IPS-20b (cell line): ENCODE results near the gene NKD2.

Experiments
- H3K27ac ChIP-seq: one replicate; pipeline ENCODE4 v1.5.1; 2013; ENCODE audit warnings: low read length
- H3K27me3 ChIP-seq: 2 replicates; pipeline ENCODE4 v1.6.1; 2013; ENCODE audit warnings: mild to moderate bottlenecking, low read length, inconsistent platforms; ENCODE audit not compliant: insufficient read depth
- H3K36me3 ChIP-seq: 2 replicates; pipeline ENCODE4 v1.6.1; 2013; ENCODE audit warnings: low read depth, mild to moderate bottlenecking, inconsistent platforms, low read length, moderate library complexity; ENCODE audit not compliant: insufficient read depth
- H3K4me1 ChIP-seq: 2 replicates; pipeline ENCODE4 v1.6.1; 2013; ENCODE audit warnings: mild to moderate bottlenecking, control low read depth, inconsistent platforms, low read length, moderate library complexity; ENCODE audit not compliant: insufficient read depth
- H3K4me3 ChIP-seq: 2 replicates; pipeline ENCODE4 v1.5.1; 2013; ENCODE audit warnings: mild to moderate bottlenecking, low read length, inconsistent platforms
- H3K9ac ChIP-seq: 2 replicates; pipeline ENCODE4 v1.6.1; 2013; ENCODE audit warnings: low read depth, mild to moderate bottlenecking, inconsistent platforms, low read length, moderate library complexity
- H3K9me3 ChIP-seq: 2 replicates; pipeline ENCODE4 v1.6.1; 2013; ENCODE audit warnings: mild to moderate bottlenecking, low read depth, low read length, inconsistent platforms; ENCODE audit not compliant: insufficient read depth

Gene NKD2

GRCh38 chr5:1043327-1043726 is 34.7 kb downstream of the NKD2 start:
- H3K27ac ChIP-seq = no peak overlapping the region
- H3K9me3 ChIP-seq = peaks cover 53% of the 10 kb centered on the region
- no peak overlapping the region for H3K4me3 ChIP-seq
- H3K36me3 ChIP-seq = no peaks in the 10 kb centered on the region
- no peaks in the 10 kb centered on the region for H3K4me1 ChIP-seq
- no peak overlapping the region for H3K9ac ChIP-seq
- no peaks in the 10 kb centered on the region for H3K27me3 ChIP-seq

GRCh38 chr5:1044117-1044516 is 35.5 kb downstream of the NKD2 start:
- H3K36me3 ChIP-seq = no peaks in the 10 kb centered on the region
- no peak overlapping the region for H3K27ac ChIP-seq

GRCh38 chr5:1045960-1046560 is 37.5 kb downstream of the NKD2 start:
- Histone ChIP-seq H3K4me1 (no peaks in the 10 kb centered on the region), H3K4me3 (no peak overlapping the region), H3K9ac (no peak overlapping the region), H3K27me3 (no peaks in the 10 kb centered on the region), H3K9me3 (peaks cover 41% of the 10 kb centered on the region), H3K27ac (no peak overlapping the region), H3K36me3 (no peaks in the 10 kb centered on the region)

More at GRCh38 chr5:1044117-1044516, 35.5 kb downstream of the NKD2 start:
- H3K9me3 ChIP-seq = peaks cover 53% of the 10 kb centered on the region
- H3K4me3 ChIP-seq = no peak overlapping the region
- H3K4me1 ChIP-seq = no peaks in the 10 kb centered on the region
- no peak overlapping the region for H3K9ac ChIP-seq
- no peaks in the 10 kb centered on the region for H3K27me3 ChIP-seq

GRCh38 chr5:1047332-1047965 is 38.8 kb downstream of the NKD2 start:
- Histone ChIP-seq H3K4me3 (no peak overlapping the region), H3K27me3 (no peaks in the 10 kb centered on the region), H3K27ac (no peak overlapping the region), H3K9ac (no peak overlapping the region), H3K9me3 (peaks cover 29% of the 10 kb centered on the region; the same call in 1 of the 2 replicates), H3K36me3 (peaks cover 11% of the 10 kb centered on the region), H3K4me1 (no peaks in the 10 kb centered on the region)

- Histone ChIP-seq H3K27me3 (no peaks in the 10 kb centered on the region), H3K27ac (no peak overlapping the region), H3K4me3 (no peak overlapping the region), H3K9me3 (peaks cover 23% of the 10 kb centered on the region; the same call in 1 of the 2 replicates), H3K4me1 (no peaks in the 10 kb centered on the region), H3K9ac (no peak overlapping the region), H3K36me3 (peaks cover 14% of the 10 kb centered on the region)
These were observed 39.6 kb downstream of the NKD2 start for GRCh38 chr5:1048162-1048721.

- H3K27me3 ChIP-seq = no peaks in the 10 kb centered on the region
- no peak overlapping the region for H3K4me3 ChIP-seq
- no peaks in the 10 kb centered on the region for H3K4me1 ChIP-seq
- peaks cover 22% of the 10 kb centered on the region for H3K36me3 ChIP-seq
- no peak overlapping the region for H3K9ac ChIP-seq
- H3K27ac ChIP-seq = no peak overlapping the region
- H3K9me3 ChIP-seq = peaks cover 17% of the 10 kb centered on the region; the same call in 1 of the 2 replicates
These were observed 40.5 kb downstream of the NKD2 start for GRCh38 chr5:1048861-1049838.

GRCh38 chr5:1050423-1051365 is 42.1 kb downstream of the NKD2 start:
- Histone ChIP-seq H3K9ac (no peak overlapping the region), H3K9me3 (peaks cover 9% of the 10 kb centered on the region; the same call in 1 of the 2 replicates), H3K36me3 (peaks cover 33% of the 10 kb centered on the region), H3K27me3 (no peaks in the 10 kb centered on the region), H3K4me3 (no peak overlapping the region), H3K27ac (no peak overlapping the region), H3K4me1 (no peaks in the 10 kb centered on the region)

GRCh38 chr5:1051366-1051720 is 42.7 kb downstream of the NKD2 start:
- peaks cover 3% of the 10 kb centered on the region; the same call in 1 of the 2 replicates for H3K9me3 ChIP-seq
- no peak overlapping the region for H3K9ac ChIP-seq
- no peak overlapping the region for H3K4me3 ChIP-seq
- H3K27me3 ChIP-seq = no peaks in the 10 kb centered on the region
- H3K27ac ChIP-seq = no peak overlapping the region
- no peaks in the 10 kb centered on the region for H3K4me1 ChIP-seq
- H3K36me3 ChIP-seq = peaks cover 39% of the 10 kb centered on the region

GRCh38 chr5:1052076-1052475 is 43.5 kb downstream of the NKD2 start:
- Histone ChIP-seq H3K27me3 (no peaks in the 10 kb centered on the region), H3K9me3 (no peaks in the 10 kb centered on the region), H3K36me3 (peaks cover 46% of the 10 kb centered on the region), H3K4me1 (no peaks in the 10 kb centered on the region), H3K27ac (no peak overlapping the region), H3K9ac (no peak overlapping the region), H3K4me3 (no peak overlapping the region)

GRCh38 chr5:1052641-1053390 is 44.2 kb downstream of the NKD2 start:
- H3K4me1 ChIP-seq = no peaks in the 10 kb centered on the region
- no peak overlapping the region for H3K4me3 ChIP-seq
- no peak overlapping the region for H3K27ac ChIP-seq
- peaks cover 53% of the 10 kb centered on the region for H3K36me3 ChIP-seq
- H3K9me3 ChIP-seq = no peaks in the 10 kb centered on the region
- no peaks in the 10 kb centered on the region for H3K27me3 ChIP-seq
- no peak overlapping the region; the same call in 1 of the 2 replicates for H3K9ac ChIP-seq
